Stimulated activated CD8-positive, alpha-beta memory T cell treated with anti-CD3 and anti-CD28 coated beads, Interleukin-15, amount 100 ng/mL, for 48 hours (primary cell): ENCODE data around the gene ADORA1.
A peak's percentile ranks its signal among the peaks of the same experiment; 100 is the strongest.

Source experiments
- DNase-seq, 2 donors: peaks; one replicate each; pipeline ENCODE4 v3.0.0-alpha.2; 2020; ENCODE audit warnings: low read depth in 2 of 2

Gene ADORA1

DNA sequence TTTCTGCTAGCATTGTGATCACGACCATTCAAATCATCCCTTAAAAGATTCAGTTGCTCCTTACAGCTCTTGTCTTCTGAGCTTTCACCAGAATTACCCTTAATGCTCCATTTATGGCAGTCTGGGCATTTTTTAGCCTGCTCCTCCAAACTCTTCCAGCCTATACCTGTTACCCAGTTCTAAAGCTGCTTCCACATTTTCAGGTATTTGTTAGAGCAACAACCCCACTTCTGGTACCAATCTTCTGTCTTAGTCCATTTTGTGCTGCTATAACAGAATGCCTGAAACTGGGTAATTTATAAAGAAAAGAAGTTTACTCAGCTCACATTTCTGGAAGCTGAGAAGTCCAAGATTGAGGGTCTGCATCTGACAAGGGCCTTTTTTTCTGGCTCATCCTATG lies 30.9 kb downstream of the ADORA1 start:
- no peak for DNase-seq

GRCh38 chr1:203158960-203159665 lies 31.6 kb downstream of the ADORA1 start:
- no peak for DNase-seq

DNA sequence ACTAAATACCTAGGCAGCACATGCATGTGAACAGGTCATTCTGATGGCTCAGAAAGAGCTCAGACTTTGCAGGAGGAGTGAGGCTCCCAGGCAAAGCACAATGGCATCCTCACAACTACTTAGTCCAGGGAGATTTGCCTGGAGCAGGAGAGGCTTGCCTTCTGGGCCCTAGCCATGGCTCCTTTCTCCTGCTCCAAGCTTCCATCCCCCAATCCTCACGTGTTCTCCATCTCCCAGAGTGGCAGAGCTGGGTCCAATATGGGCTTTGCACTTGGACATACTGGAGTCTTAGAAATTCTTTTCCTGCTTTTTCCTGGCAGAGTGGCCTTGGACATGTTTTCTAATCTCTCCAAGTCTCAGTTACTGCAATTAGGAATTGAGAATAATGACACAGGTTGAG lies 32.3 kb downstream of the ADORA1 start:
- DNase-seq: no peak

DNA sequence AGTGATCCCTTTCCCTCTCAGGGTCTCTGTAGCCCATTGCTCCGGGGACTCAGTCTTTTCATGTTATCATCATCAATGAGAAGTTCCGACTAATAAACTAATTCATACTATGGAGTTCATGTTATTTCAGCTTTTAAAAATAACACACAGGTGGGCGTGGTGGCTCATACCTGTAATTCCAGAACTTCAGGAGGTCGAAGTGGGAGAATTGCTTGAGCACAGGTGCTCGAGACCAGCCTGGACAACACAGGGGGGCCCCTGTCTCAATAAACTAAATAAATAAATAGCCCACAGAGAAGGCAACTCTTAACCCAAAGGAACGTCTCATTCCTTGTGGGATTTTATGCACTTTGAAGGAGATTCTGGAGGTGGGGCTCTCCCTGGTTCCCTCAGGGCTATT lies 33.6 kb downstream of the ADORA1 start:
- DNase-seq: no peak

DNA sequence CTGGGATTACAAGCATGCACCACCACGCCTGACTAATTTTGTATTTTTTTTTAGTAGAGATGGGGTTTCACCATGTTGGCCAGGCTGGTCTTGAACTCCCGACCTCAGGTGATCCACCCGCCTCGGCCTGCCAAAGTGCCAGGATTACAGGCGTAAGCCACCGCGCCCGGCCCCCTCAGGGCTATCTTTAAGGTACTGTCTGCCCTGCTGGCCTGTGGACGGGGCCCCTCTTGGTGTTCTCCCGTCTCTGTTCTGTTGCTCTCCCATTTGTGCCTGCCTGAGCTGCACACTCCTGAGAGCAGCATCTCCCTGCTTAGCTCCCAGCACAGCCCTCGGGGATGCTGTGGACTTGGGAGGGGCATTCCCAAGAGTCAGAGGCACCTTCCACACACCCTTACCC lies 34.2 kb downstream of the ADORA1 start:
- DNase-seq: no peak

GRCh38 chr1:203162403-203162802 lies 34.9 kb downstream of the ADORA1 start:
- DNase-seq: no peak

GRCh38 chr1:203163891-203164635 lies 36.5 kb downstream of the ADORA1 start:
- DNase-seq: no peak

DNA sequence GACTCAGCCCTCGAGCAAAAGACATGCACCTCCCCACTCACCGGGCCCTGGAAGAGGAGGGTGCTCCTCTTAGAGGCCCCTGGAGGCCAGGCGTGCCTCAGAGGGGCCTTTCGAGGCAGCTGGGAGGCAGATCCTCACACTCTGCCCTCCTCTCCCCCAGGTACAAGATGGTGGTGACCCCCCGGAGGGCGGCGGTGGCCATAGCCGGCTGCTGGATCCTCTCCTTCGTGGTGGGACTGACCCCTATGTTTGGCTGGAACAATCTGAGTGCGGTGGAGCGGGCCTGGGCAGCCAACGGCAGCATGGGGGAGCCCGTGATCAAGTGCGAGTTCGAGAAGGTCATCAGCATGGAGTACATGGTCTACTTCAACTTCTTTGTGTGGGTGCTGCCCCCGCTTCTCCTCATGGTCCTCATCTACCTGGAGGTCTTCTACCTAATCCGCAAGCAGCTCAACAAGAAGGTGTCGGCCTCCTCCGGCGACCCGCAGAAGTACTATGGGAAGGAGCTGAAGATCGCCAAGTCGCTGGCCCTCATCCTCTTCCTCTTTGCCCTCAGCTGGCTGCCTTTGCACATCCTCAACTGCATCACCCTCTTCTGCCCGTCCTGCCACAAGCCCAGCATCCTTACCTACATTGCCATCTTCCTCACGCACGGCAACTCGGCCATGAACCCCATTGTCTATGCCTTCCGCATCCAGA lies 37.7 kb downstream of the ADORA1 start:
- no peak for DNase-seq

DNA sequence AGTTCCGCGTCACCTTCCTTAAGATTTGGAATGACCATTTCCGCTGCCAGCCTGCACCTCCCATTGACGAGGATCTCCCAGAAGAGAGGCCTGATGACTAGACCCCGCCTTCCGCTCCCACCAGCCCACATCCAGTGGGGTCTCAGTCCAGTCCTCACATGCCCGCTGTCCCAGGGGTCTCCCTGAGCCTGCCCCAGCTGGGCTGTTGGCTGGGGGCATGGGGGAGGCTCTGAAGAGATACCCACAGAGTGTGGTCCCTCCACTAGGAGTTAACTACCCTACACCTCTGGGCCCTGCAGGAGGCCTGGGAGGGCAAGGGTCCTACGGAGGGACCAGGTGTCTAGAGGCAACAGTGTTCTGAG lies 38.3 kb downstream of the ADORA1 start:
- DNase-seq: no peak

GRCh38 chr1:203166192-203166940 lies 38.8 kb downstream of the ADORA1 start:
- no peak for DNase-seq

GRCh38 chr1:203167026-203167912 lies 39.7 kb downstream of the ADORA1 start:
- DNase-seq: no peak

- DNase-seq: no peak
These were observed 40.3 kb downstream of the ADORA1 start for GRCh38 chr1:203167913-203168200.

- DNase-seq: no peak
These were observed 40.8 kb downstream of the ADORA1 start for GRCh38 chr1:203168256-203168786.

DNA sequence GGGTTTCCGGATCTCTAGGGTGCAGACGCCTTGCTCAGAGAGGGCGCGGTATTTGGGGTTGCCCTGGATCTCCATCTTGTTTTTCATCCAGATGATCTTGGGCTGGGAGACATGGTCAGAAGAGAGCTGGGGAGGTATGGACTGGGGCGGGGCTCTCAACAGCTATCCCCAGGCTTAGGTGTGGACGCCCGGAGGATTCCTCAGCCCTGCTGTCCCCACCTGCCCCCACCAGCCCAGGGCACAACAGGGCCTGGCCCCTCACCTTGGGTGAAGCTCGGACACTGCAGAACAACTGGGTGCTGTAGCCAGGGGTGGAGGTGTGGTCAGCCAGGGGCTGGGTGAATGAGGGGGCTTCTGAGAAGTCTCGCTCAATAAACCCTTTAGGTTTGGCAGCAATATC lies 41.5 kb downstream of the ADORA1 start:
- no peak for DNase-seq

DNA sequence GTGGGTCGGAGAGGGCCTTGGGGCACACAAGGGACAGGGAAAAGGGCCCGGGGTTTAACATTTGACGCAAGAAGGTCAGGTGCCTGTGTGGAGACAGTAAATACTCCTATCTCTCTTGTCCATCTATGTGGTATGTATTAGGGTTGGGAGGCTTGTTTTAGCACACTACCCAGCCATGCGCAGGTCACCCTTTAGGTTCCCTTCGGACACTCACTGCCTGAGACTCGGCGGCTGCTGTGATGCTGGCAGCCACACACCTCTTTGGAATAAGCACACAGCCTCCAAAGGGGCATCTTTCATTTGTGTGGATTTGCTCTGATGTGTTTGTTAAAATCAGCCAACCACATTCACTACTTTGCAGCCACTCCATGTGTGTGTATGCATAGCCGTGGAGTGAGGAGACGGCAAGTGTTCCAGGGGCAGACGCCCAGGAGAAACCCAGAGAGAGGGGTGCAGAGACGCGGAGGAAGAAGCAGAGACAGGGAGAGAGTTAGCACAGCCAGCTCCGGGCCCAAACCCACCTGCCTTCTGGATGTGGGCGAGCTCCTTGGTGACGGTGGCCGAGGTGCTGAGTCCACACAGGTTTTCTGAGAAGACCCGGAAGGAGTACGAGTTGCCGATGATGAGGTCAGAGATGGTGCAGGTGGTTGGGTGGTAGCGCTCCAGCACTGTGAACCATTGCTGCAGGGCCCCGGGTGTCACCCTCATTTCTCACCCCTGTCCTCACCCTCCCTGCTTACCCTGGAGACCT lies 42.4 kb downstream of the ADORA1 start:
- no peak for DNase-seq

GRCh38 chr1:203170625-203171330 lies 43.3 kb downstream of the ADORA1 start:
- no peak for DNase-seq

- DNase-seq: no peak
These were observed 44.0 kb downstream of the ADORA1 start for GRCh38 chr1:203171341-203172183.

- DNase-seq: peak; percentile 7 to 19
These were observed 44.9 kb downstream of the ADORA1 start for GRCh38 chr1:203172184-203173010.
